Activated B cell treated with CpG ODN at 0.5 μM for 24 hours (primary cell): ENCODE measurements around the gene CRYGD. TPM values are rescaled to one million over a fixed set of nuclear protein-coding genes. Genes with fewer than 3 reads are reported as not detected.
"Not testable (repeated sequence)": the region's sequence is repeated elsewhere in the genome, so short reads cannot be mapped to it uniquely, and the experiment has no call there.

ENCODE experiments used
- ATAC-seq: fragments of 200-7000 bp; cut with Tn5 transposase; one replicate; pipeline ENCODE4 v1.10.0; 2021; ENCODE audit warnings: low read depth, mild to moderate bottlenecking, moderate library complexity
- CTCF ChIA-PET: fragments of 350-600 bp; sonication (Branson Sonifier 250); formaldehyde crosslinking; loops from one replicate; lab custom pipeline; 2021; ENCODE audit warnings: antibody characterized with exemption; lab: Charles Lee
- POLR2A ChIA-PET: fragments of 350-600 bp; sonication (Branson Sonifier 250); formaldehyde crosslinking; loops from one replicate; lab custom pipeline; 2021; ENCODE audit warnings: antibody characterized with exemption; lab: Charles Lee
- DNase-seq: peaks from one replicate; pipeline ENCODE4 v3.0.0; 2022
- H3K27ac Mint-ChIP-seq: one replicate; pipeline ENCODE4 v1.8.0; 2020; ENCODE audit warnings: mixed read lengths
- H3K27me3 Mint-ChIP-seq: one replicate; pipeline ENCODE4 v1.8.0; 2021; ENCODE audit warnings: mixed read lengths
- H3K36me3 Mint-ChIP-seq: one replicate; pipeline ENCODE4 v1.8.0; 2021; ENCODE audit warnings: low read depth, mixed read lengths
- H3K4me1 Mint-ChIP-seq: one replicate; pipeline ENCODE4 v1.8.0; 2021; ENCODE audit warnings: mixed read lengths
- H3K4me3 Mint-ChIP-seq: one replicate; pipeline ENCODE4 v1.8.0; 2020; ENCODE audit warnings: mild to moderate bottlenecking, mixed read lengths
- H3K9me3 Mint-ChIP-seq: one replicate; pipeline ENCODE4 v1.8.0; 2020; ENCODE audit warnings: mixed read lengths
- intact Hi-C: fragments of 100-400 bp; cut with micrococcal nuclease; formaldehyde crosslinking; loops from one replicate; pipeline ENCODE4 v1.15.1; 2024
- total RNA-seq: library from RNA; stranded (reverse); gene quantifications from 2 replicates; pipeline ENCODE4 v1.2.3, GENCODE V29; 2022
- TF ChIP-seq, protein P1 (sequence below): fragments of 200-600 bp; IDR thresholded peaks from one replicate; pipeline ENCODE4 v1.8.0; 2022; ENCODE audit warnings: antibody characterized with exemption, mild to moderate bottlenecking

Gene CRYGD
- total RNA-seq, 1 donor from 2014 or later, result not detected

GRCh38 chr2:208147008-208147407 lies 22.7 kb upstream of the CRYGD start:
- Mint-ChIP-seq H3K27me3 (peaks cover 8% of the 10 kb centered on the region), H3K27ac (no peak overlapping the region), H3K9me3 (peaks cover 10% of the 10 kb centered on the region), H3K36me3 (no peaks in the 10 kb centered on the region), H3K4me1 (no peaks in the 10 kb centered on the region), H3K4me3 (no peak overlapping the region)
- intact Hi-C loops, result no loop called here
- ChIA-PET CTCF (no interaction called here), POLR2A (no interaction called here)
- TF ChIP-seq, protein P1, sequence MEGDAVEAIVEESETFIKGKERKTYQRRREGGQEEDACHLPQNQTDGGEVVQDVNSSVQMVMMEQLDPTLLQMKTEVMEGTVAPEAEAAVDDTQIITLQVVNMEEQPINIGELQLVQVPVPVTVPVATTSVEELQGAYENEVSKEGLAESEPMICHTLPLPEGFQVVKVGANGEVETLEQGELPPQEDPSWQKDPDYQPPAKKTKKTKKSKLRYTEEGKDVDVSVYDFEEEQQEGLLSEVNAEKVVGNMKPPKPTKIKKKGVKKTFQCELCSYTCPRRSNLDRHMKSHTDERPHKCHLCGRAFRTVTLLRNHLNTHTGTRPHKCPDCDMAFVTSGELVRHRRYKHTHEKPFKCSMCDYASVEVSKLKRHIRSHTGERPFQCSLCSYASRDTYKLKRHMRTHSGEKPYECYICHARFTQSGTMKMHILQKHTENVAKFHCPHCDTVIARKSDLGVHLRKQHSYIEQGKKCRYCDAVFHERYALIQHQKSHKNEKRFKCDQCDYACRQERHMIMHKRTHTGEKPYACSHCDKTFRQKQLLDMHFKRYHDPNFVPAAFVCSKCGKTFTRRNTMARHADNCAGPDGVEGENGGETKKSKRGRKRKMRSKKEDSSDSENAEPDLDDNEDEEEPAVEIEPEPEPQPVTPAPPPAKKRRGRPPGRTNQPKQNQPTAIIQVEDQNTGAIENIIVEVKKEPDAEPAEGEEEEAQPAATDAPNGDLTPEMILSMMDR, result no peak
- DNase-seq (no peak), ATAC-seq (no peak)

DNA sequence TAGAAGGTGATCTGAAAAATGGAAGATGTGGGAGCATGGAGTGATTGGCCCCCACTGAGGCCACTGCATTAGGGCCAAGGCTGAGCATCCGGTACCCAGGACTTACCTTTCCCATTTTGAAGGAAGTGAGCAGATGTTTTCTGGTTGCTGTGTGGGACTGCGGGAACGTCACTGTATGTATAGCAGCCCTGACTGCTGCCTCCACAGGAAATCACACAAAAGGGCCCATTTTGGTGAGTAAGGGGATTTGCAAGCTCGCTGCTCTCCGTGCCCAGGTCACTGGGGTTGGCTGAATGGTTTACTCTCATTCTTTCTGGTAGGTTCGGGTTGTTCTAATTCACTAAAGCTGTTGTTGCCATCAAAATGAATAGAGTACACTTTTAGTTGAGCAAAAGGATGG lies 21.7 kb upstream of the CRYGD start, which contains the start of gene CRYGB:
Gene CRYGB (minus strand): TSS at position 153 of the 400 bp plus-strand sequence. CDS start 38 bp downstream, at position 115.
- Mint-ChIP-seq H3K36me3 (no peaks in the 10 kb centered on the region), H3K4me1 (no peaks in the 10 kb centered on the region), H3K27ac (no peak within 1 kb of the TSS), H3K27me3 (peaks cover 8% of the 10 kb centered on the region), H3K4me3 (no peak within 1 kb of the TSS), H3K9me3 (peaks cover 5% of the 10 kb centered on the region)
- DNase-seq (no peak), ATAC-seq (no peak)
- ChIA-PET CTCF (no interaction called here), POLR2A (no interaction called here)
- TF ChIP-seq, protein P1, result no peak
- intact Hi-C loops, result no loop called here

- H3K4me1 Mint-ChIP-seq, result no peaks in the 10 kb centered on the region
- H3K27me3 Mint-ChIP-seq, result peaks cover 6% of the 10 kb centered on the region
- no peak overlapping the region for H3K4me3 Mint-ChIP-seq
- H3K36me3 Mint-ChIP-seq, result no peaks in the 10 kb centered on the region
- H3K27ac Mint-ChIP-seq, result no peak overlapping the region
- intact Hi-C loops, result no loop called here
- ATAC-seq (no peak), DNase-seq (no peak)
- peaks cover 2% of the 10 kb centered on the region for H3K9me3 Mint-ChIP-seq
- TF ChIP-seq, protein P1, result no peak
- ChIA-PET CTCF (no interaction called here), POLR2A (no interaction called here)
Observed at GRCh38 chr2:208142925-208143799, 18.8 kb upstream of the CRYGD start.

- DNase-seq (no peak), ATAC-seq (no peak)
- no peaks in the 10 kb centered on the region for H3K4me1 Mint-ChIP-seq
- no peaks in the 10 kb centered on the region for H3K36me3 Mint-ChIP-seq
- H3K27me3 Mint-ChIP-seq, result peaks cover 4% of the 10 kb centered on the region
- H3K4me3 Mint-ChIP-seq, result no peak overlapping the region
- peaks cover 5% of the 10 kb centered on the region for H3K9me3 Mint-ChIP-seq
- no peak overlapping the region for H3K27ac Mint-ChIP-seq
- ChIA-PET POLR2A (no interaction called here), CTCF (no interaction called here)
- TF ChIP-seq, protein P1, result no peak
- intact Hi-C loops, result no loop called here
Observed at GRCh38 chr2:208142240-208142924, 18.1 kb upstream of the CRYGD start.

DNA sequence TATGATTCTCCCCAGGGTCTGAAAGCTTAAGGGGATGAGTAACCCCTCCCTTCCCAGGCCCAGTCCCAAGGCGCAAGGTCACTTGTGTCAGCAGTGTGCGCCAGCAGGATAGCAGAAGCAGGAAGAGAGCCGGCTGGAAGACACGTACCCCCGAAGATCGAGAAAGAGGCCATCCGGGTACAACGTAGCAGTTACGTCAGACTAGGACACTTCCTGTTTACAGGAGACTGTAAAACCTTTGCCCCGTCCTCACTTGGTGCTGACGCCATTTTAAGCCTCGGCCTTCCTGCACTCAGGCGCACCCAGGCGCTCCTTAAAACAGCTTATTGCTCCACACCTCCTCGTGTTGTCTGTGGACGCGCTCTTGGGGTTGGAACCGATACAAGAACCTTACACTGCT lies 15.1 kb upstream of the CRYGD start:
- H3K4me1 Mint-ChIP-seq, result no peaks in the 10 kb centered on the region

GRCh38 chr2:208138334-208138733 lies 14.0 kb upstream of the CRYGD start:
- intact Hi-C loops, H3K36me3 Mint-ChIP-seq, DNase-seq, H3K9me3 Mint-ChIP-seq, ATAC-seq, H3K4me1 Mint-ChIP-seq, H3K27me3 Mint-ChIP-seq, H3K4me3 Mint-ChIP-seq, POLR2A ChIA-PET, CTCF ChIA-PET, H3K27ac Mint-ChIP-seq: not testable (repeated sequence)

More for the DNA sequence above, 15.1 kb upstream of the CRYGD start:
- DNase-seq (no peak), ATAC-seq (no peak)
- peaks cover 5% of the 10 kb centered on the region for H3K9me3 Mint-ChIP-seq
- H3K4me3 Mint-ChIP-seq, result no peak overlapping the region
- POLR2A ChIA-PET, result no interaction called here
- intact Hi-C loops, result no loop called here
- H3K27me3 Mint-ChIP-seq, result no peaks in the 10 kb centered on the region
- TF ChIP-seq, protein P1, result no peak
- H3K27ac Mint-ChIP-seq, result no peak overlapping the region
- H3K36me3 Mint-ChIP-seq, result no peaks in the 10 kb centered on the region
- CTCF ChIA-PET, result no interaction called here
